GM21447 (cell line): Measurements from ENCODE around the gene NXPH4.

Experiments used
- ATAC-seq: cut with Tn5 transposase; IDR thresholded peaks from one replicate; pipeline ENCODE4 v1.9.1; 2021; ENCODE audit not compliant: unreplicated experiment

NXPH4 gene

DNA sequence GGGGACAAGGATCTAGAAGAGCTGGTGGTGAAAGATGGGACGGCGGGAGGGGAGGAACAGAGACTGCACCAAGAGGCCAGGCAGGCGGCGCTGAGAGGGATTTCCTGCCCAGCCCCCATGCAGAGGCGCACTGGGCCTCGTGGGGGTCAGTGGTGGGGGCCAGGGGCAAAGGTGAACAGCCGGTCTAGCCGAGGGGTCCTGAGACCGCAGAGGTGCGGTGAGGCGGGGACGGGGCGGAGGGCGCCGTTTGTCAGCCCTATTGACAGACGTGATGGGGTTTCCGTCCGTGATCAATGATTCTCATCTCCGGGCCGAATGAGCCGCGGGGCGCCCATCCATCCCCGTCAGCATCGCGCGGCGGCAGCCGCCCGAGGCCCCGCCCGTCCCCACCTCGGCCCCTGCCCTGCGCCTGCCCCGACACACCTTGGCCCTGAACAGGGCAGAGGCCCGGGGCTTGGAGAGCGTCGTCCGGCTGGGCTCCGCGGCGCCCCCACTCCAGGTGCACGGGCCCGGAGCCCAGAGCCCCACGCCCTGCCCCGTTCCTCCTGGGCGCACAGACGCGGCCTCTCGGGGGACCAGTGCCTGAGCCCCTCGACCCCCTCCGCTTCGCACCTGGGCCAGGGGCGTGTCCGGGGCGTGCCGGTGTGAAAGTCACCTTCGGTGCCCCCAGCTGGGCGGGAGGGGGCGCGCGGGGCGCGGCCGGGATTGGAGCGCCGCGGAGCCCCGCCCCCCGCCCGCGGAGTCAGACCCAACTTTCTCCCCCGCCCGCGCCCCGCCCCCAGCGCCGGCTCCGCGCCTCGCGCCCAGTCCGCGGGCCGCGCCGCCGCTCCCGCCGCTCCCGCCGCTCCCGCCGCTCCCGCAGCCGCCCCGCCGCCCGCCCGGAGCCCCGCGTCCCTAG is at the start of gene NXPH4:
Gene NXPH4, plus strand, starts transcription at position 781 of the 898 bp plus-strand sequence. CDS start 176 bp downstream, outside the sequence.
- no peak for ATAC-seq

DNA sequence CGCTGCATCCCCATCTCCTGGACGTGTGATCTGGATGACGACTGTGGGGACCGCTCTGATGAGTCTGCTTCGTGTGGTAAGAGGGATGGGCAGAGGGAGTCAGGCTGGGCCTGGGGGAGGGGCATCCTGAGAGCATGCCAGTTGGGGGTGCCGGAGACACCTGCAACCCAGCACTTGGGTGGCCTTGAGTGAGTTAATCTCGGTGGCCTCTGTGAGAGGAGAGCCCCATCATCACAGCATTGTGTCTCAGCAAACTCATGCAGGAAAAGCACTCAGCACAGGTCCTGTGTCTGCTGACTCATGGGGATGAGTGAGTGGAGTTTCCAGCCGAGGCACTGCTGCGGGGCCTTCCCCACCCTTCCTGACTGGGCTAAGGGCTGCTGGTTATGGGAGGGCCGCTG is 49.6 kb upstream of the NXPH4 start:
- ATAC-seq: no peak

DNA sequence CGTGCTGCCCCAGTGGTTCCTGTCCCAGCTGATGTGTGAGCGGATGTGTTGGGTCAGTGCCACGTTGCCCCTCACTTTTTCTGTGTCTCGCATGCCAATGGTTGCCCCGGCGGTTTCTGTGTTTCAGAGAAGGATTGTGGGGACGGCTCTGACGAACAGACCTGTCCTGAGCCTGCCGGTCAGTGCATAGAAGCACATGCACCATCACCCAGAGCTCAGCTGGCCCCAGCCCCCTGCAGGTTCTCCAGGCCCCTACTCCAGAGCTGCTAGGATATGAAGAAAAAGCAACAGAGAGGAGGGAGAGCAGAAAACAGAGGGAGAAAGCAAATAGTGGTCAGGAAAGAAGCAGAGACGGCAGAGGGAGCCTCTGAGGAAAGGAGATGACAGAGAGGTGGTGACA is 48.5 kb upstream of the NXPH4 start:
- ATAC-seq: no peak

- no peak for ATAC-seq
Observed at GRCh38 chr12:57169046-57169795, 47.4 kb upstream of the NXPH4 start.

- no peak for ATAC-seq
Observed at GRCh38 chr12:57169969-57170368, 46.6 kb upstream of the NXPH4 start.

DNA sequence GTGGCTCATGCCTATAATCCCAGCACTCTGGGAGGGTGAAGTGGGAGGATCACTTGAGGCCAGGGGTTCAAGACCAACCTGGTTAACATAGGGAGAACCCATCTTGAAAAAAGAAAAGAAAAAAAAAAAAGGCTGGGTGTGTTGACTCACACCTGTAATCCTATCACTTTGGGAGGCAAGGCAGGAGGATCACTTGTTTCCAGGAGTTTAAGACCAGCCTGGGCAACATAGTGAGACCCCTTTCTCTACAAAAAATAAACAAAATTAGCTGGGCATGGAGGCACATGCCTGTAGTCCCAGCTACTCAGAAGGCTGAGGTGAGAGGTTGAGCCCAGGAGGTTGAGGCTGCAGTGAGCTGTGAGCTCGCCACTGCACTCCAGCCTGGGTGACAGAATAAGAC is 46.2 kb upstream of the NXPH4 start:
- ATAC-seq: no peak

DNA sequence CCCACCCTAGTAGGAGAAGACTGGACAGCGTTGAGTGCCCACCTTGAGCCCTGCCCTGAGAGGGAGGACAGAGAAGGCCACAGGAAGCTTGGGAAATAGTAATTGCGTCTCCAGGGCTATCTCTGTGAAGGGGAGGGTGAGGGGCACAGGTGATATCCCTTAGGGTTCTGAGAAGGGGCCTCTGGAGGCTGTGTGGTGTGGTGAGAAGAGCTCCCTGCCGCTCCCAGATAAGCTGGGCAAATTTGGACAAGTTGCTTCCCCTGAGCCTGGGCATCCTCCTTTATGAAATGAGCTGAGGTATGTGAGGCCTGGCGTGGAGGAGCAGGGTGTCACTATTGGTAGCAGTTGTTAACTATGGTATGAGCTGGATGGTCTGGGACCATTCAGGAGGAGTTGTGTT is 45.7 kb upstream of the NXPH4 start:
- ATAC-seq: no peak

DNA sequence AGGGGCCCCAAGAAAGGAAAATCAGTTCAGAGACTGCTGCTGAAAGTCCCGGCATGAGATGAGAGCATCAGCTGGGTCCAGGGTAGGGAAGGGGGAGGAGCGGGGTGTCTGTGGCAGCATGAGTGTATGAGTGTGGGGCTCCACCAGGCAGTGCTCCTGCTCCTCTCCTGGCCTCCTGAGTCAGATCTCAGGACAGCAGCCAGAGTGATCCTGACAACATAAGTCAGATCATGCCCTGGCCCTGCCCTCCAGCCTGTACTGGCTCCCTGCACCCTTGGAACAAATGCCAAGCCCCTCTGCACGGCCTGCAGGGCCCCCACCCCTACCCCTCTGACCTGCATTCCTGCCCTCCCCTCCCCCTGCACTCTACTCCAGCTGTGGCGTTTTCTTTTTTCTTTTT is 44.9 kb upstream of the NXPH4 start:
- no peak for ATAC-seq

- no peak for ATAC-seq
Observed at GRCh38 chr12:57173089-57173488, 43.5 kb upstream of the NXPH4 start.

DNA sequence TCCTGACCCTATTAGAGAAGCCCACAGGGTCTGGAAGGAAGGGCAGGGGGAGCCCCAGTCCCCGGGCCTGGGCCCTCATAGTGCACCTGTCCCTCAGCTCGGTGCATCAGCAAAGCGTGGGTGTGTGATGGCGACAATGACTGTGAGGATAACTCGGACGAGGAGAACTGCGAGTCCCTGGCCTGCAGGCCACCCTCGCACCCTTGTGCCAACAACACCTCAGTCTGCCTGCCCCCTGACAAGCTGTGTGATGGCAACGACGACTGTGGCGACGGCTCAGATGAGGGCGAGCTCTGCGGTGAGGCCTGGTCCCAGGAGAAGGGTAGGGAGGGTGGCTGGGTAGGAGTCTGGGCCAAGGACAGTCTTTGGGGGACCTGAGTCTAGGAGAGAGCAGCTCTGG is 42.9 kb upstream of the NXPH4 start:
- ATAC-seq: no peak

DNA sequence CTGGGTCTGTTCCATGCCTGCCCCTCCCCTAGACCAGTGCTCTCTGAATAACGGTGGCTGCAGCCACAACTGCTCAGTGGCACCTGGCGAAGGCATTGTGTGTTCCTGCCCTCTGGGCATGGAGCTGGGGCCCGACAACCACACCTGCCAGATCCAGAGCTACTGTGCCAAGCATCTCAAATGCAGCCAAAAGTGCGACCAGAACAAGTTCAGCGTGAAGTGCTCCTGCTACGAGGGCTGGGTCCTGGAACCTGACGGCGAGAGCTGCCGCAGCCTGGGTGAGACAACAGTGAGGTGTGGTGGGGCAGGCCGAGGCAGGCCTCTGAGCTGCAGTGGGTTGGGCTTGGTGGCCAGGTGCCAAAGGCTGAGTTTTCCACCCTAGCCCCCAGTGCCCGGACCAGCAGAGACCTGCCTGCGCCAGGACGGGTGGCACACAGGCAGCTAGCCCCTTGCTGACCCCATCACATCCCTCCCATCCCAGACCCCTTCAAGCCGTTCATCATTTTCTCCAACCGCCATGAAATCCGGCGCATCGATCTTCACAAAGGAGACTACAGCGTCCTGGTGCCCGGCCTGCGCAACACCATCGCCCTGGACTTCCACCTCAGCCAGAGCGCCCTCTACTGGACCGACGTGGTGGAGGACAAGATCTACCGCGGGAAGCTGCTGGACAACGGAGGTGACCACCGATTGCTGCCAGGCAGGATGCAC is 41.0 kb upstream of the NXPH4 start:
- ATAC-seq: no peak

DNA sequence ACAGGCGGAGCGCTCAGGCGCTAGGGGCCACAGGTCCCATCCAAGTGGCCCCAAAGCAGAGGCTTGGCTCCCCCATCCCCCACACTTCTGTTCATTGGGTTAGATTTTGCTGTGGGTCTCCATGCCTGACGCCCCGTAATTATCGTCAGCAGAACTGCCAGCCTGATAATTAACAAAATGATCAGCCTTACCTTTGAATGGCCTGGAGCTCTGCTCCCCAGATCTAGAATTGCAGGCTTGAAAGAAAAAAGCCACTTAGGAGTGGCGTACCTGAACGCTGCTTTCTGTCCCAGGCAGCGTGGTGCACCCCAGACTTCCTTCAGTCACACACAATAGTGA is 40.5 kb upstream of the NXPH4 start:
- no peak for ATAC-seq

DNA sequence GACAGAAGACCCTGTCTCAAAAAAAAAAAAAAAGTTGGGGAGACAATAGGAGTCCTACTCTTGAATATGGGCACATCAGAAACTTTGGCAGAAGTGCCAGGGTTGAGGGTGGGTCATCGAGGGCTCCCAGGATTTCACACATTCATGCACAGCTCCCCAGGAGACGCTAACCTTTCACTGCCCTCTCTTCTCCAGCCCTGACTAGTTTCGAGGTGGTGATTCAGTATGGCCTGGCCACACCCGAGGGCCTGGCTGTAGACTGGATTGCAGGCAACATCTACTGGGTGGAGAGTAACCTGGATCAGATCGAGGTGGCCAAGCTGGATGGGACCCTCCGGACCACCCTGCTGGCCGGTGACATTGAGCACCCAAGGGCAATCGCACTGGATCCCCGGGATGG is 39.7 kb upstream of the NXPH4 start:
- no peak for ATAC-seq

- no peak for ATAC-seq
Observed at GRCh38 chr12:57177354-57177753, 39.2 kb upstream of the NXPH4 start.

- no peak for ATAC-seq
Observed at GRCh38 chr12:57178213-57178612, 38.4 kb upstream of the NXPH4 start.

DNA sequence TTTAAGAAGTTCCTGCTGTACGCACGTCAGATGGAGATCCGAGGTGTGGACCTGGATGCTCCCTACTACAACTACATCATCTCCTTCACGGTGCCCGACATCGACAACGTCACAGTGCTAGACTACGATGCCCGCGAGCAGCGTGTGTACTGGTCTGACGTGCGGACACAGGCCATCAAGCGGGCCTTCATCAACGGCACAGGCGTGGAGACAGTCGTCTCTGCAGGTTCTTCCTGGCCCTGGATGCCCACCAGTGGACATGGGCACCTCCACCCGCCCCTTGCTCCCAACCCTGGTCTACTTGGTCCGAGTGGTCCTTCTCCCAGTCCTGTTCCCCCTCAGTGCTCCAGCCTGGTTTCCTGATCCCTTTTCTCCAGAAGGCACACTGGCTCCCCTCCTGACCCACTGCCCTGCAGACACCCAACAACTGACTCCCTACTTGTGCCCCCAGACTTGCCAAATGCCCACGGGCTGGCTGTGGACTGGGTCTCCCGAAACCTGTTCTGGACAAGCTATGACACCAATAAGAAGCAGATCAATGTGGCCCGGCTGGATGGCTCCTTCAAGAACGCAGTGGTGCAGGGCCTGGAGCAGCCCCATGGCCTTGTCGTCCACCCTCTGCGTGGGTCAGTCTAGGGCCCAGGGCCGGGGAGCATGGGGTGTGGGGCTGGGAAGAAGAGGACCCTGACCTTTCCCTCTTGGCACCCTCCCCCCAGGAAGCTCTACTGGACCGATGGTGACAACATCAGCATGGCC is 37.1 kb upstream of the NXPH4 start:
- no peak for ATAC-seq

- ATAC-seq: no peak
Observed at GRCh38 chr12:57180321-57180989, 36.1 kb upstream of the NXPH4 start.

DNA sequence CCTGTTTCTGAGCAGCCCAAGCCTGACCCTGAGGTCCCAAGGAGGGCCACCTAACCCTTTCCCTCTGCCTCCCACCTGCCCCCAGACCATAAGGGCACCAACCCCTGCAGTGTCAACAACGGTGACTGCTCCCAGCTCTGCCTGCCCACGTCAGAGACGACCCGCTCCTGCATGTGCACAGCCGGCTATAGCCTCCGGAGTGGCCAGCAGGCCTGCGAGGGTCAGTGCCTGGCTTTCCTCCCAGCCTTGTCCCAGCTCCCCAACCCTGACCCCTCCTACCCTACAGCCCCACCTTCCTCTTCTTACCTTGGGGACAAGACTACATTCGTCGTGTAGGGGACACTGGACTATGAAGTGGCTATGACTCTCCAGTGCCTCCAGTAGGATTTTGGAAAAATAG is 35.5 kb upstream of the NXPH4 start:
- ATAC-seq: no peak

GRCh38 chr12:57181561-57182155 is 34.9 kb upstream of the NXPH4 start:
- ATAC-seq: no peak

DNA sequence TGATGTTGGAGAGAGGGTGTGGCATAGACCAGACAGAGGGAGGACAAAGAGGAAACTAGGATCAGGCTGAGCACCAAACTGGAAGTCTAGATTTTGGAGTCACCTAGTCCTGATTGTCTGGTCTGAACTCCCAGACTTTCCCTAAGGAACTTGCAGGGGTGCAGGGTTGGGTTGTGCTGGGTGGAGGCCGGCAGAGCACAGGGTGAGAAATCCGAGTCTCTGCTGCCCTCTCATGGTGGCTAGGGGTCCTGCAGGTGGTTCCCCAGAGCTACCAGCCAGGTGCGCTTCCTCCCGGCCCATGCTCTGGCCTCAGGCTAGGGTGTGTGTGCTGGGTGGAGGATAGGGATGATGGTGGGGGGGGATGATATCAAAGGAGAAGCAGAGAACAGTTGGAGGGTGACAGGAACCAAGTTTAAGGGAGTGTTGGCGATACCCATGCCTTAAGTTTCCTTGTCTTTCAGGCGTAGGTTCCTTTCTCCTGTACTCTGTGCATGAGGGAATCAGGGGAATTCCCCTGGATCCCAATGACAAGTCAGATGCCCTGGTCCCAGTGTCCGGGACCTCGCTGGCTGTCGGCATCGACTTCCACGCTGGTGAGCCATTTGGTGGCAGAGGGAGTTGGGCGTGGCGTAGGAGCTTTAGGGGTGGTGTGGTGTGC is 33.5 kb upstream of the NXPH4 start:
- peak; percentile 94 for ATAC-seq
